Muscle layer of duodenum (tissue), 2 donors: ENCODE data around the gene RSBN1L.
A peak's percentile ranks its signal among the peaks of the same experiment; 100 is the strongest.

Source experiments
- H3K27ac ChIP-seq: one replicate; pipeline ENCODE4 v1.7.0; 2013; ENCODE audit warnings: mild to moderate bottlenecking, low read length
- H3K27me3 ChIP-seq: one replicate; pipeline ENCODE4 v1.7.0; 2013; ENCODE audit warnings: low read depth, mild to moderate bottlenecking, control low read depth, low read length
- H3K36me3 ChIP-seq, 2 donors: one replicate each; pipeline ENCODE4 v1.7.0; 2013; ENCODE audit warnings: low read length in 2 of 2, control low read depth in 1 of 2, mild to moderate bottlenecking in 1 of 2; ENCODE audit not compliant: insufficient read depth in 2 of 2, control insufficient read depth in 1 of 2
- H3K4me1 ChIP-seq, 2 donors: one replicate each; pipeline ENCODE4 v1.7.0; 2013; ENCODE audit warnings: low read length in 2 of 2, mild to moderate bottlenecking in 2 of 2, control low read depth in 1 of 2, moderate library complexity in 1 of 2; ENCODE audit not compliant: insufficient read depth in 2 of 2, control insufficient read depth in 1 of 2
- H3K4me3 ChIP-seq, 2 donors: one replicate each; pipeline ENCODE4 v1.7.0; 2013; ENCODE audit warnings: low read length in 2 of 2, low read depth in 1 of 2, mild to moderate bottlenecking in 1 of 2
- H3K9me3 ChIP-seq, 2 donors: one replicate each; pipeline ENCODE4 v1.7.0; 2013; ENCODE audit warnings: low read length in 2 of 2, control low read depth in 1 of 2, mild to moderate bottlenecking in 1 of 2; ENCODE audit not compliant: control insufficient read depth in 1 of 2
- donor health status: healthy.

RSBN1L gene

DNA sequence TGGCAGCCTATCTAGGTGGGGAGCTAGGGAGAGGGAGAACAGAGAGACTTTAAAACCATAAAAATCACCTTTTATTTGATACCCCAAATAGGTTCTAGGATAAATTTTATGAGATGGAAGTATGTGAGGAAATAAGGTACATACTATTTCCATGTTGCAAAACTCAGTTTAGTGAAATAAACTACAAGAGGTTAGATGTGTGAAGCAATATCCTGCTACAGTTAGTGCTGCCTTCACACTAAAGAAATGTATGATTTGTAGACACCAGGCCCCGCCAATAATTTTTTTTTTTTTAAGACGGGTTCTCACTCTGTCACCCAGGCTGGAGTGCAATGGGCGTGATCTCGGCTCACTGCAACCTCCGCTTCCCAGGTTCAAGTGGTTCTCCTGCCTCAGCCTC, 34.4 kb upstream of the RSBN1L start:
- Histone ChIP-seq H3K27me3 (no peaks in the 10 kb centered on the region), H3K27ac (no peak overlapping the region), H3K36me3 (peaks cover 0 to 5% of the 10 kb centered on the region in 2 donors), H3K9me3 (no peaks in the 10 kb centered on the region), H3K4me3 (no peak overlapping the region), H3K4me1 (no peaks in the 10 kb centered on the region)

DNA sequence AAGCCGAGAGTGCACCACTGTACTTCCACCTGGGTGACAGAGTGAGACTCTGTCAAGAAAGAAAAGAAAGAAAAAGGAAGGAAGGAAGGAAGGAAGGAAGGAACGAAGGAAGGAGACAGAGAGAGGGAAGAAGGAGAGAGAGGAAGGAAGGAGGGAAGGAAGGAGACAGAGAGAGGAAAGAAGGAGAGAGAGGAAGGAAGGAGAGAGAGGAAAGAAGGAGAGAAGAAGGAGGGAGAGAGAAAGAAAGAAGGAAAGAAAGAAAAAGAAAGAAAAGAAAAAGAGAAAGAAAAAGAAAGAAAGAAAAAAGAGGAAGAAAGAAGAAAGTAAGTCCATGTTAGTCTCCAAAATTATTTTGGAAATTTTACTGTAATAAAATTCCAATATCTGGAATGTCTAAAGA, 33.4 kb upstream of the RSBN1L start:
- H3K36me3 ChIP-seq: peaks cover 0 to 3% of the 10 kb centered on the region in 2 donors
- H3K9me3 ChIP-seq: no peaks in the 10 kb centered on the region
- H3K27ac ChIP-seq: no peak overlapping the region
- no peak overlapping the region for H3K4me3 ChIP-seq
- no peaks in the 10 kb centered on the region for H3K4me1 ChIP-seq
- no peaks in the 10 kb centered on the region for H3K27me3 ChIP-seq

DNA sequence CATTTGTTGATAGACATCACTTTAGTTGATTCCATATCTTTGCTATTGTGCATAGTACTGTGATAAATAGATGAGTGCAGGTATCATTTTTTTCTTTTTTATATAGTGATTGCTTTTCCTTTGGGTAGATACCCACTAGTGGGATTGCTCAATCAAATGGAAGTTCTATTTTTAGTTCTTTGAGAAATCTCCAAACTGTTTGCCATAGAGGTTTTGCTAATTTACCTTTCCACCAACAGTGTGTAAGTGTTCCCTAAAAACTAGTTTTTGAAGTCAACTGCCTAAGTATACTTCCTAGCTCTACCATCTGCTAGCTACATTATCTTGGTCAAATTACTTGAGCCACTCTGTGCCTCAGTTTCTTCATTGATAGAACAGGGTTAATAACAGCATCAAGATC, 31.5 kb upstream of the RSBN1L start:
- Histone ChIP-seq H3K4me1 (no peaks in the 10 kb centered on the region), H3K36me3 (no peaks in the 10 kb centered on the region), H3K27ac (no peak overlapping the region)

DNA sequence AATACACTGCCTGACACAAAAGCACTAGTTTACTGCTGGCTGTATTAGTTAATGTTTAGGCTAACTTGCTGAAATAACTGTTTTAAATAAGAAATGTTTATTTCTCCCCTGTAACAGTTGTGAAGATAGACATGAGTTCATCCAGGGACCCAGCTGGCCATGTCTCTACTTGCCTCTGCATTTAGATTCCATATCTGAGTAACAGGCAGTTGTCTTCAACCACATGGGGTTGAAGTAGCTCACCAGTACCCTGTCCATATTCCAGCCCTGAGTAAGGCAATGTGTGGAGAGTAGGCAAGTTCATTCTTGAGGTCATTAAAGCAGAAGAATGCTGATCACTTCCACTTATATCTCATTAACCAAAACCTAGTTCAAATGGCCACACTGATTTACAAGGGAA, 31.1 kb upstream of the RSBN1L start:
- Histone ChIP-seq H3K9me3 (no peaks in the 10 kb centered on the region), H3K4me3 (no peak overlapping the region), H3K36me3 (no peaks in the 10 kb centered on the region), H3K27me3 (no peaks in the 10 kb centered on the region), H3K4me1 (no peaks in the 10 kb centered on the region), H3K27ac (no peak overlapping the region)

More for the DNA sequence above, 31.5 kb upstream of the RSBN1L start:
- H3K27me3 ChIP-seq: no peaks in the 10 kb centered on the region
- no peaks in the 10 kb centered on the region for H3K9me3 ChIP-seq
- no peak overlapping the region for H3K4me3 ChIP-seq

DNA sequence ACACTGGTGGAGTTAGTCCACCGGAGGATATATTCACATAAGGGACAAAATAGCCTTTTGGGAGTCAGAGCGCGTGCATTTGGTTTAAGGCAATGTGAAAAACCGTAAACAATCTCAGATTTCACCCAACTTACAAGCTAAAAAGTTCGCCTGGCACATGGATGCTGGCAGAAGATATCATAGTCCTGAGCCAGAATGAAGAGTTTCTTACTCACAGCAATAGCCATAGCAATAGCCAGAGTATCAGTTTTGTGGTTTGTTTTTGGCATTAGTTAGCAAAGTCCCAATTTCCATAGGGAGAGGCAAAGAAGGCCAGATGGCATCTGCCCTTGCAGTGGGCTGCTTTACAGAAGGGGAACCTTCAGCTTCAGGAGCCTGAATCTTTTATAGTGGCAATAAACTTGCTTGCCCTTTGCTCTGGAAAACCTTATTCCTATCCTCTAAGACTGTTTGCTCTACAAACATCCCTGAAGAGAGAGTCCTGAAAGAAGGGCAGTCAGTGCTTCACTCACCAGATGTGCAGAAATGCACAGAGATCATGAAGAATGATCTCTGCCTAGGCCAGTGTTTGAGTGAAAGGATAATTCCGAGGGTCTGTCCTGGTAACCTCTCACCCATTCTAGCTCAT, 28.7 kb upstream of the RSBN1L start:
- H3K4me1 ChIP-seq: no peaks in the 10 kb centered on the region
- H3K27me3 ChIP-seq: no peaks in the 10 kb centered on the region
- H3K4me3 ChIP-seq: no peak overlapping the region
- H3K9me3 ChIP-seq: no peaks in the 10 kb centered on the region
- H3K36me3 ChIP-seq: no peaks in the 10 kb centered on the region
- H3K27ac ChIP-seq: no peak overlapping the region

DNA sequence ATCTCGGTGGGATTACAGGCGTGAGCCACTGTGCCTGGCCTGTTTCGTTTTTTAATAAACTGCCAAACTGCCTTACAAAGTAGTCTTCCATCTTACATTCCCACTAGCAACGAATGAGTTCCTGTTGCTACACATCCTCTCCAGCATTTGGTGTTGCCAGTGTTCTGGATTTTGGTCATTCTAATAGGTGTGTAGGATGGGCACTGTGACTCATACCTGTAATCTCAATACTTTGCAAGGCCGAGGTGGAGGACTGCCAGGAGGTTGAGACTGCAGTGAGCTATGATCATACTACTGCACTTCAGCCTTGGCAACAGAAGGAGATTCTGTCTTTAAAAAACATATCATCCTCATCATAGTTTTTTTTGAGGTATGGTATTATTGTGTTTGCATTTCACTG, 21.4 kb upstream of the RSBN1L start:
- no peaks in the 10 kb centered on the region for H3K9me3 ChIP-seq
- no peak overlapping the region for H3K27ac ChIP-seq
- H3K27me3 ChIP-seq: no peaks in the 10 kb centered on the region
- H3K4me1 ChIP-seq: no peaks in the 10 kb centered on the region
- H3K36me3 ChIP-seq: no peaks in the 10 kb centered on the region
- H3K4me3 ChIP-seq: no peak overlapping the region

DNA sequence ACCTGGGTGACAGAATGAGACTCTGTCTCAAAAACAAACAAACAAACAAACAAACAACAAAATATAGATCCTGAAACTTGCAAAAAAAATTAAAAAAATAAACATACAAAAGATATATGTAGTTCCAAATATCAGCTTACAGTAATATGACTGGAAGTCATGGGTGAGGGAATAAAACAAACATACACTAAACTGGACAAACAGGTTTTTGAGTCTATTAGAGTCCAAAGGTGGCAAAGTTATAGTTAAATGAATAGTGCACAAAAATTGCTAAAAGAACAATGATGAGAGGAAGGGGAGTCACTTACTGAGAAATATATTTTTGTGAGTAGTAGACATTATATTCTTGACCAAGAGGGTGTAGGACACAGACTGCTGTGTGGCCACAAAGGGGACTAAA, 16.7 kb upstream of the RSBN1L start:
- H3K27me3 ChIP-seq: no peaks in the 10 kb centered on the region
- H3K27ac ChIP-seq: no peak overlapping the region
- no peak overlapping the region for H3K4me3 ChIP-seq

DNA sequence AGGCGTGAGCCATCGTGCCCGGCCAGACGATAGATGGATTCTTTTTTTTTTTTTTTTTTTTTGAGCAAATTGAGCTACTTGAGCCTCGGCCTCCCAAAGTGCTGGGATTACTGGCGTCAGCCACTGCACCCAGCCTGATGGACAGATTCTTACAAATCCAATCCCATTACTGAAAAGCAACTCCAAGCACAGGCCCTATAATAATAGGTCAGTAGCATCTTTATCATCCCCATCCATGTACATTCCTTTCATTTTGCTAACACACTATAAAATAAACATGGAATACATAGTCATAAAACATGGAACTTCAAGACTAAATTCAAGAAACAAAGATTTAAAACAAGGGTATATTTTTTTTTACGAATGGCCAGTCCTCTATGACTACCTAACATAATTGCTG, 16.0 kb upstream of the RSBN1L start:
- Histone ChIP-seq H3K9me3 (no peaks in the 10 kb centered on the region), H3K4me1 (peaks cover 0 to under 1% of the 10 kb centered on the region in 2 donors), H3K27ac (no peak overlapping the region), H3K36me3 (peaks cover 0 to 8% of the 10 kb centered on the region in 2 donors), H3K4me3 (no peak overlapping the region), H3K27me3 (no peaks in the 10 kb centered on the region)

More for the DNA sequence above, 16.7 kb upstream of the RSBN1L start:
- H3K36me3 ChIP-seq: peaks cover 0 to 8% of the 10 kb centered on the region in 2 donors
- no peaks in the 10 kb centered on the region for H3K4me1 ChIP-seq
- no peaks in the 10 kb centered on the region for H3K9me3 ChIP-seq

DNA sequence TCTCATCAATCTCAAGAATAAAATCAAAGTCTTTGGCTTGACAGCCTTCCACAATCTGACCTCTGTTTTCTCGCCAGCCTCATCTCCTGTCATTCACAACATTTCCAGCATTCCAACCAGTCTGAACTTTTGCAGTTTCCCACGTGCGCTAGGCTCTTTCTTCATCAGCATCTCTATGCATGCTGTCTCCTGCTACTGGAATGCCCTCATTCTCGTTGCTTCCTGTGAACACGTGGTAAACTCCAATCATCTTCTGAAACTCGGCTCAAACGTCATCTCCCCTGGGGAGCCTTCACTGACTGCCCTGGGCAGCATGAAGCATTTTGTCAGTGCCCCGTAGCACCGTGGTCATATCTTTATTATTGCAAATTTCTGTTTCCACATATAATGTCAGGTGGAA, 12.2 kb upstream of the RSBN1L start:
- Histone ChIP-seq H3K27me3 (no peaks in the 10 kb centered on the region), H3K9me3 (no peaks in the 10 kb centered on the region), H3K36me3 (peaks cover 0 to 13% of the 10 kb centered on the region in 2 donors), H3K4me1 (peaks cover 8 to 10% of the 10 kb centered on the region in 2 donors), H3K27ac (no peak overlapping the region), H3K4me3 (no peak overlapping the region)

DNA sequence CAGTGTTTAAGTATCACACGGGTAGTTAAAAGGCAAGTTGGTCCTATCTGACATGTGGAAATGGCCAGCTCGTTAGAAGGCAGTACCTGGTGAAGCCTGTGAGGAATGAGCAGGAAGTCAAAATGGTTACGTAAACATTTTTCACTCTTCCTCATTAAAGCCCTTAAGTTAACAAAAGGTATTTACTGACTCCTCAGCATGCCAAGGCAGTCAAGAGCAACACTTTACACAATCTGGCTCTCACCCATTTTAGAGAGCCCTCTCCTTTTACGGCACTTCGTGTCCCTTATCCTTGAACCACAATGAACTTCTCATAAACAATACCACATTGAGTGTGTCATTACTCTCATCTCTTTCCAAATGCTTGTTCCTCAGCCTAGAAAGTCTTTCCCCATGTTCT, 11.0 kb upstream of the RSBN1L start:
- Histone ChIP-seq H3K27ac (peak overlapping the region; percentile 26), H3K27me3 (no peaks in the 10 kb centered on the region), H3K9me3 (no peaks in the 10 kb centered on the region), H3K36me3 (peaks cover 0 to 13% of the 10 kb centered on the region in 2 donors), H3K4me1 (peaks cover 8 to 10% of the 10 kb centered on the region in 2 donors), H3K4me3 (no peak overlapping the region)

DNA sequence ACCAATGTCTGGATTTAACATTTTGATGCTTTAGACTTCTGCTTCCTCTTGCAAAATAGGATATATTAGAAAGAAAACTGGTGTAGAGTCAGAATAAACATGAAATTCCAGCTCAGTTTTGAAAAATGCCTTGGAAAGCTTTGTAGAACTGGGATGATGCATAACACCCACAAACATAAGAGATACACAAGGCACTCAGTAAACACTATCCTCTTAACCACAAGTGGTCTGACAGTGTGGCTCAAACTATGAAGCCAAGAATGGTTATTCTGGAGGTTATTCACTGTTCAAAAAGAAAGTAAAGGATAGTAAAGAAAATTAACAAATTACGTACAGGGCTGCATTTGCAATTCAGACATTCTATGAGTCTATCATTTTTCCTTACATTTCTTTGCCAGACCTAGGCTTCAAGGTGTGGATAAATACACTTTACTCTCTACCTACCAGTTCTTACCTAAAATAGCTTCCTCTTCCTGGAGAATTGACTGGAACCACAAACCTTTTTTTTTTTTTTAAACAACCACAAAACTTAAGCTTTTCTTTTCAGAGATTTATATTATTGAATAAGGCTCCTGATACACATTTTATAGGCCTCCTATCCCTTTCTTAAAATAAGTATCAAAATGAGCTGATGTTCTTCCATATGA, 9.0 kb upstream of the RSBN1L start:
- no peak overlapping the region for H3K27ac ChIP-seq
- H3K27me3 ChIP-seq: no peaks in the 10 kb centered on the region
- H3K4me3 ChIP-seq: no peak overlapping the region
- no peaks in the 10 kb centered on the region for H3K9me3 ChIP-seq
- H3K36me3 ChIP-seq: peaks cover 0 to 13% of the 10 kb centered on the region in 2 donors
- H3K4me1 ChIP-seq: peaks cover 8 to 10% of the 10 kb centered on the region in 2 donors

DNA sequence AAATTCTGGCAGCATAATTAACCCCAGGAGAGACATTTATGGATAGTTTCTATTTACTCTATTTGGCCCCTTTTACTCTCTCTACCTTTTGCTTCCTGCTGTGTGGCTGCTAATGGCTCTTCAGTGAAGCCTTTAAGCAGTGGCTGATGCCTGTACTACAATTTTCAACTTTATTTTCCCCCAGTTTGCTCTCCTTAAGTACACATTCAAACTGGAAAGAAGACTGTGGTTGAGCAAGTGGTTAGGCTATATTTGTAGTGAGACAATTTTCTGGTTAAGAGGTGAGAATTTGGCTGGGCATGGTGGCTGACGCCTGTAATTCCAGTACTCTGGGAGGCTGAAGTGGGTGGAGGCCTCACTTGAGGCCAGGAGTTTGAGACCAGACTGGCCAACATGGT, 8.5 kb upstream of the RSBN1L start:
- Histone ChIP-seq H3K9me3 (no peaks in the 10 kb centered on the region), H3K4me1 (peaks cover 8 to 10% of the 10 kb centered on the region in 2 donors), H3K27ac (no peak overlapping the region), H3K36me3 (peaks cover 0 to 9% of the 10 kb centered on the region in 2 donors), H3K27me3 (no peaks in the 10 kb centered on the region), H3K4me3 (no peak overlapping the region)
